Stimulated activated CD4-positive, alpha-beta T cell treated with anti-CD3 and anti-CD28 coated beads, Interleukin-2, amount 100 ng/mL, for 24 hours (primary cell): ENCODE results near the gene PDK1.
A peak's percentile ranks its signal among the peaks of the same experiment; 100 is the strongest.
"Not testable (repeated sequence)": the region's sequence is repeated elsewhere in the genome, so short reads cannot be mapped to it uniquely, and the experiment has no call there.

Experiments
- DNase-seq, 2 donors: peaks; one replicate each; pipeline ENCODE4 v3.0.0-alpha.2; 2020

Gene PDK1

GRCh38 chr2:172554352-172555271 lies 1.3 kb upstream of the PDK1 start:
- DNase-seq = peak in 1 of 2 donors; percentile 21

- no peak for DNase-seq
Measured at GRCh38 chr2:172555272-172555521, 693 bp upstream of the PDK1 start.

GRCh38 chr2:172556284-172557033 lies 569 bp downstream of the PDK1 start:
- peak; percentile 71 to 75 for DNase-seq

GRCh38 chr2:172558372-172558771 lies 2.5 kb downstream of the PDK1 start:
- no peak for DNase-seq

GRCh38 chr2:172560721-172561120 lies 4.8 kb downstream of the PDK1 start:
- DNase-seq = no peak

- no peak for DNase-seq
Measured at GRCh38 chr2:172561270-172561669, 5.4 kb downstream of the PDK1 start.

GRCh38 chr2:172562298-172562697 lies 6.4 kb downstream of the PDK1 start:
- no peak for DNase-seq

- no peak for DNase-seq
Measured at GRCh38 chr2:172564376-172564775, 8.5 kb downstream of the PDK1 start.

- DNase-seq = no peak
Measured at GRCh38 chr2:172571245-172571644, 15.4 kb downstream of the PDK1 start.

GRCh38 chr2:172572981-172573380 lies 17.1 kb downstream of the PDK1 start:
- no peak for DNase-seq

GRCh38 chr2:172574965-172575364 lies 19.1 kb downstream of the PDK1 start:
- DNase-seq = no peak

GRCh38 chr2:172578054-172578453 lies 22.2 kb downstream of the PDK1 start:
- no peak for DNase-seq

- no peak for DNase-seq
Measured at GRCh38 chr2:172578860-172579512, 23.1 kb downstream of the PDK1 start.

- no peak for DNase-seq
Measured at GRCh38 chr2:172580544-172580943, 24.7 kb downstream of the PDK1 start.

GRCh38 chr2:172582656-172583055 lies 26.8 kb downstream of the PDK1 start:
- no peak for DNase-seq

GRCh38 chr2:172586245-172586891 lies 30.5 kb downstream of the PDK1 start:
- DNase-seq = no peak

- not testable (repeated sequence) for DNase-seq
Measured at GRCh38 chr2:172587231-172587630, 31.3 kb downstream of the PDK1 start.

- no peak for DNase-seq
Measured at GRCh38 chr2:172588931-172589330, 33.0 kb downstream of the PDK1 start.

GRCh38 chr2:172591386-172591785 lies 35.5 kb downstream of the PDK1 start:
- not testable (repeated sequence) for DNase-seq

- not testable (repeated sequence) for DNase-seq
Measured at GRCh38 chr2:172592190-172592589, 36.3 kb downstream of the PDK1 start.

- DNase-seq = no peak
Measured at GRCh38 chr2:172596776-172597175, 40.9 kb downstream of the PDK1 start.

- no peak for DNase-seq
Measured at GRCh38 chr2:172597176-172597842, 41.4 kb downstream of the PDK1 start.

GRCh38 chr2:172599947-172600346 lies 44.1 kb downstream of the PDK1 start:
- no peak for DNase-seq
